ENCODE data around the gene CD200. TPM values are rescaled to one million over a fixed set of nuclear protein-coding genes. Genes with fewer than 3 reads are reported as not detected.

Gene CD200
- total RNA-seq, 1 donor from 2014 or later, result 20.1 TPM

DNA sequence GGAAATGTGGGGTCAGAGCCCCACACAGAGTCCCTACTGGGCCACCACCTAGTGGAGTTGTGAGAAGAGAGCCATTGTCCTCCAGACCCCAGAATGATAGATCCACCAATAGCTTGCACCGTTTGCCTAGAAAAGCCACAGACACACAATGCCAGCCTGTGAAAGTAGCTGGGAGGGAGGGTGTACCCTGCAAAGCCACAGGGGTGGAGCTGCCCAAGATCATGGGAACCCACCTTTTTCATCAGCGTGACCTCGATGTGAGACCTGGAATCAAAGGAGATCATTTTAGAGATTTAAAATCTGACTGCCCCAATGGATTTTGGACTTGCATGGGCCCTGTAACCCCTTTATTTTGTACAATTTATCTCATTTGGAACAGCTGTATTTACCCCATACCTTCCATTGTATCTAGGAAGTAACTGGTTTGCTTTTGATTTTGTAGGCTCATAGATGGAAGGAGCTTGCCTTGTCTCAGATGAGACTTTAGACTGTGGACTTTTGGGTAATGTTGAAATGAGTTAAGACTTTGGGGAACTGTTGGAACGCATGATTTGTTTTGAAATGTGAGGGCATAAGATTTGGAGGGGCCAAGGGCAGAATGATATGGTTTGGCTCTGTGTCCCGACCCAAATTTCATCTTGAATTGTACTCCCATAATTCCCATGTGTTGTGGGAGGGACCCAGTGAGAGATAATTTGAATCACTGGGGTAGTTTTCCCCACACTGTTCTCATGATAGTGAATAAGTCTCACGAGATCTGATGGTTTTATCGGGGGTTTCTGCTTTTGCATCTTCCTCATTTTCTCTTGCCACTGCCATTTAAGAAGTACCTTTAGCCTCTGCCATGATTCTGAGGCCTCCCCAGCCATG, 49.0 kb downstream of the CD200 start:
- H3K4me1 Mint-ChIP-seq (ENCODE audit: unreplicated experiment), result peaks cover 15% of the 10 kb centered on the region
- H3K4me3 Mint-ChIP-seq, result no peak overlapping the region
- no peaks in the 10 kb centered on the region for H3K9me3 Mint-ChIP-seq
- no peak for DNase-seq (ENCODE audit: extremely low spot score, unreplicated experiment)
- no peaks in the 10 kb centered on the region for H3K36me3 Mint-ChIP-seq
- H3K27me3 Mint-ChIP-seq, result no peaks in the 10 kb centered on the region
- no peak overlapping the region for H3K27ac Mint-ChIP-seq
- no peak for TF ChIP-seq CTCF (conservative IDR thresholded peaks at IDR 0.05)

DNA sequence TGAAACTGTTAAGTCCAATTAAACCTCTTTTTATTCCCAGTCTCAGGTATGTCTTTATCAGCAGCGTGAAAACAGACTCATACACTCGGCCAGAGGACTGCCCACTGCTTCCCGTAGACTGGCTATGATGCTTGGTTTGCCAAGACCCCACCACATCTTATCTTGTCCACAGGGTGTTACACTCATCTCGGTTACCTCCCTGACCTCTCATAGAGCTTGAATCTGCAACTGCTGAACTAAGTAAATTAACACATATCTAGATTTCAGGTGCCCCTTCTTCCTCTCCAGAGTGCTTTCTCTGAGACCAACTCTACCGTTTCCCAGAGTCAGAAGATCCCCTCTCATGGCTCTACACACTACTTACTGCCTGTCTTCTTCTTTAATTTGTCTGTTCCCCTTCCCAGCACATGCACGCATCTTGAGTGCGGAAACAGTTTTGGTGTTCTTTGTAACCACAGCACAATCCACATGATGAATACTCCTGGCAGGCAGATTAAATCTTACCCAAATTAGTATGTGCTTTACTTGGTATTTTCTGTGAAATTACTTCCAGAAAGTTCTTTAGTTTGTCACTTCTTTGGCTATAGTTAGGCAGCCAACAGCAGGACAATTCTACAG, 49.7 kb downstream of the CD200 start:
- no peak for DNase-seq (ENCODE audit: extremely low spot score, unreplicated experiment)
- Mint-ChIP-seq H3K4me1 (ENCODE audit: unreplicated experiment) (peaks cover 7% of the 10 kb centered on the region), H3K27me3 (no peaks in the 10 kb centered on the region)

GRCh38 chr3:112384769-112385168, 51.8 kb downstream of the CD200 start:
- no peaks in the 10 kb centered on the region for H3K36me3 Mint-ChIP-seq
- no peak overlapping the region for H3K27ac Mint-ChIP-seq
- DNase-seq (ENCODE audit: extremely low spot score, unreplicated experiment), result no peak
- H3K27me3 Mint-ChIP-seq, result no peaks in the 10 kb centered on the region
- no peak overlapping the region for H3K4me3 Mint-ChIP-seq
- H3K4me1 Mint-ChIP-seq (ENCODE audit: unreplicated experiment), result no peaks in the 10 kb centered on the region
- no peak for TF ChIP-seq CTCF (conservative IDR thresholded peaks at IDR 0.05)
- no peaks in the 10 kb centered on the region for H3K9me3 Mint-ChIP-seq

More for the DNA sequence above, 49.7 kb downstream of the CD200 start:
- Mint-ChIP-seq H3K9me3 (no peaks in the 10 kb centered on the region), H3K4me3 (no peak overlapping the region), H3K27ac (no peak overlapping the region), H3K36me3 (no peaks in the 10 kb centered on the region)
- no peak for TF ChIP-seq CTCF (conservative IDR thresholded peaks at IDR 0.05)

GRCh38 chr3:112388972-112389371, 56.0 kb downstream of the CD200 start:
- Mint-ChIP-seq H3K4me3 (no peak overlapping the region), H3K4me1 (ENCODE audit: unreplicated experiment) (peaks cover 12% of the 10 kb centered on the region), H3K27ac (no peak overlapping the region), H3K27me3 (no peaks in the 10 kb centered on the region), H3K9me3 (peaks cover 5% of the 10 kb centered on the region), H3K36me3 (no peaks in the 10 kb centered on the region)
- TF ChIP-seq CTCF (conservative IDR thresholded peaks at IDR 0.05), result no peak
- DNase-seq (ENCODE audit: extremely low spot score, unreplicated experiment), result no peak

- no peak for DNase-seq (ENCODE audit: extremely low spot score, unreplicated experiment)
- TF ChIP-seq CTCF (conservative IDR thresholded peaks at IDR 0.05), result no peak
- Mint-ChIP-seq H3K27ac (no peak overlapping the region), H3K27me3 (no peaks in the 10 kb centered on the region), H3K4me3 (no peak overlapping the region), H3K36me3 (no peaks in the 10 kb centered on the region), H3K9me3 (peaks cover 5% of the 10 kb centered on the region), H3K4me1 (ENCODE audit: unreplicated experiment) (peaks cover 12% of the 10 kb centered on the region)
These were observed 57.0 kb downstream of the CD200 start for GRCh38 chr3:112389961-112390360.
